PC-3 (cell line): Measurements from ENCODE around the gene B3GNT5. TPM values are rescaled to one million over a fixed set of nuclear protein-coding genes. Genes with fewer than 3 reads are reported as not detected.

Source experiments
- ATAC-seq: fragments of 200-7000 bp; cut with Tn5 transposase; 2 replicates; pipeline ENCODE4 v1.9.1; 2020; ENCODE audit warnings: mild to moderate bottlenecking, moderate library complexity
- BruUV-seq: library from RNA; stranded (reverse); fragments of 400-500 nt; replicated peaks from 2 replicates; lab custom pipeline; 2021; lab: Mats Ljungman, UMichigan
- CTCF ChIA-PET: fragments of 300-600 bp; sonication (Branson Sonifier 250); formaldehyde crosslinking; loops from one replicate; lab custom pipeline; 2022; ENCODE audit warnings: antibody characterized with exemption; lab: Charles Lee
- POLR2A ChIA-PET: fragments of 300-600 bp; sonication (Branson Sonifier 250); formaldehyde crosslinking; loops from one replicate; lab custom pipeline; 2022; ENCODE audit warnings: antibody characterized with exemption; ENCODE audit not compliant: unreplicated experiment; lab: Charles Lee
- DNase-seq: peaks from one replicate; pipeline ENCODE4 v3.0.0-alpha.2; 2015
- H2AFZ ChIP-seq: fragments of 300-600 bp; sonication (generic); 2 replicates; pipeline ENCODE4 v1.6.0; 2016; ENCODE audit warnings: antibody characterized with exemption, low read length
- H3F3A ChIP-seq: fragments of 300-600 bp; sonication (generic); one replicate; pipeline ENCODE4 v1.6.0; 2017; ENCODE audit warnings: antibody characterized with exemption, low read length, control low read depth, mild to moderate bottlenecking; ENCODE audit not compliant: unreplicated experiment
- H3K27ac ChIP-seq: fragments of 300-600 bp; sonication (generic); 2 replicates; pipeline ENCODE4 v1.5.1; 2016; ENCODE audit warnings: mild to moderate bottlenecking, low read length
- H3K27me3 ChIP-seq: fragments of 300-600 bp; sonication (generic); 2 replicates; pipeline ENCODE4 v1.6.1; 2016; ENCODE audit warnings: low read length, mixed read lengths
- H3K36me3 ChIP-seq: fragments of 300-600 bp; sonication (generic); 2 replicates; pipeline ENCODE4 v1.6.1; 2016; ENCODE audit warnings: low read depth, mixed run types, low read length, mixed read lengths
- H3K4me1 ChIP-seq: fragments of 300-600 bp; sonication (generic); 2 replicates; pipeline ENCODE4 v1.5.1; 2016; ENCODE audit warnings: low read length; ENCODE audit not compliant: insufficient read depth
- H3K4me2 ChIP-seq: fragments of 300-600 bp; sonication (generic); 2 replicates; pipeline ENCODE4 v1.6.0; 2016; ENCODE audit warnings: low read length
- H3K4me3 ChIP-seq: fragments of 300-600 bp; sonication (generic); 2 replicates; pipeline ENCODE4 v1.5.1; 2016; ENCODE audit warnings: mild to moderate bottlenecking, low read length, mixed read lengths
- H3K79me2 ChIP-seq: fragments of 300-600 bp; sonication (generic); 2 replicates; pipeline ENCODE4 v1.6.1; 2017; ENCODE audit warnings: low read length, mixed read lengths
- H3K9ac ChIP-seq: fragments of 300-600 bp; sonication (generic); 2 replicates; pipeline ENCODE4 v1.6.0; 2016; ENCODE audit warnings: mild to moderate bottlenecking, low read length
- H3K9me2 ChIP-seq: fragments of 300-600 bp; sonication (generic); replicated peaks from 2 replicates; pipeline ENCODE4 v1.6.1; 2016; ENCODE audit warnings: mixed run types, low read length, mixed read lengths
- H3K9me3 ChIP-seq: fragments of 300-600 bp; sonication (generic); 2 replicates; pipeline ENCODE4 v1.6.1; 2016; ENCODE audit warnings: low read length, mixed read lengths
- H4K20me1 ChIP-seq: fragments of 300-600 bp; sonication (generic); 2 replicates; pipeline ENCODE4 v1.6.1; 2016; ENCODE audit warnings: low read length, mixed read lengths
- CTCF ChIP-seq: fragments of 300-600 bp; sonication (generic); conservative IDR thresholded peaks from 2 replicates; pipeline ENCODE4 v1.5.1; 2017; ENCODE audit warnings: antibody characterized with exemption, low read depth, mild to moderate bottlenecking, low read length
- EZH2 ChIP-seq: fragments of 300-600 bp; sonication (generic); IDR thresholded peaks from one replicate; pipeline ENCODE4 v1.6.1; 2017; ENCODE audit warnings: antibody characterized with exemption, mild to moderate bottlenecking, low read length; ENCODE audit not compliant: unreplicated experiment
- EZH2phosphoT487 ChIP-seq: fragments of 300-600 bp; sonication (generic); IDR thresholded peaks from 2 replicates; pipeline ENCODE4 v1.6.1; 2018; ENCODE audit warnings: mild to moderate bottlenecking, antibody characterized with exemption, low read length, borderline replicate concordance
- intact Hi-C: fragments of 100-400 bp; cut with micrococcal nuclease; formaldehyde crosslinking; loops from 2 replicates; pipeline ENCODE4 v1.9.0; 2023
- total RNA-seq: library from RNA; depleted of rRNA; stranded (reverse); fragments of >200 nt; gene quantifications from 2 replicates; pipeline ENCODE4 v1.2.3, GENCODE V29; 2014

Gene B3GNT5
- total RNA-seq, 1 experiment from 2014 or later, result 22.9 TPM

- no TSS peak for BruUV-seq
- Histone ChIP-seq H3K79me2 (peaks cover 98% of the 10 kb centered on the region), H2AFZ (no peak overlapping the region), H3F3A (peaks cover 3% of the 10 kb centered on the region), H4K20me1 (no peaks in the 10 kb centered on the region), H3K27ac (no peak overlapping the region), H3K27me3 (no peaks in the 10 kb centered on the region), H3K36me3 (peaks cover 31% of the 10 kb centered on the region), H3K4me2 (peak overlapping the region; percentile 11; the same call in 1 of the 2 replicates), H3K9me3 (no peaks in the 10 kb centered on the region), H3K9me2 (no peaks in the 10 kb centered on the region), H3K9ac (no peak overlapping the region), H3K4me1 (peaks cover 73% of the 10 kb centered on the region), H3K4me3 (no peak overlapping the region)
- CTCF ChIA-PET, result no interaction called here
- POLR2A ChIA-PET, result no interaction called here
- TF ChIP-seq EZH2phosphoT487, result no peak
- no peak for TF ChIP-seq CTCF
- no peak for TF ChIP-seq EZH2
- intact Hi-C loops, result no loop called here
- no peak for ATAC-seq
- no peak for DNase-seq
These were observed 15.3 kb downstream of the B3GNT5 start for GRCh38 chr3:183268366-183268765.

- H3K9ac ChIP-seq, result no peak overlapping the region
- H3K27me3 ChIP-seq, result no peaks in the 10 kb centered on the region
- H2AFZ ChIP-seq, result no peak overlapping the region
- H3K79me2 ChIP-seq, result peaks cover 93% of the 10 kb centered on the region
- no peak overlapping the region for H3K4me2 ChIP-seq
- H3F3A ChIP-seq, result peaks cover 5% of the 10 kb centered on the region
- no peaks in the 10 kb centered on the region for H3K9me2 ChIP-seq
- ChIA-PET CTCF (no interaction called here), POLR2A (no interaction called here)
- no peak overlapping the region for H3K4me3 ChIP-seq
- H4K20me1 ChIP-seq, result no peaks in the 10 kb centered on the region
- no peaks in the 10 kb centered on the region for H3K9me3 ChIP-seq
- BruUV-seq, result no TSS peak
- intact Hi-C loops, result no loop called here
- DNase-seq, result no peak
- TF ChIP-seq EZH2 (no peak), CTCF (no peak), EZH2phosphoT487 (no peak)
- peak overlapping the region; percentile 63 for H3K27ac ChIP-seq
- H3K36me3 ChIP-seq, result peaks cover 31% of the 10 kb centered on the region
- ATAC-seq, result no peak
- peaks cover 73% of the 10 kb centered on the region for H3K4me1 ChIP-seq
These were observed 16.3 kb downstream of the B3GNT5 start for GRCh38 chr3:183269345-183269744.

- Histone ChIP-seq H3K27me3 (no peaks in the 10 kb centered on the region), H3K4me3 (no peak overlapping the region), H3K9me3 (no peaks in the 10 kb centered on the region), H3K9me2 (no peaks in the 10 kb centered on the region), H4K20me1 (no peaks in the 10 kb centered on the region), H3K9ac (peak overlapping the region; percentile 3; the same call in 1 of the 2 replicates), H3K36me3 (peaks cover 31% of the 10 kb centered on the region), H3K4me1 (peaks cover 73% of the 10 kb centered on the region), H3K27ac (peak overlapping the region; percentile 63), H3F3A (peaks cover 10% of the 10 kb centered on the region), H3K4me2 (0 out of 2 replicates have a peak overlapping the region, but pooled peaks have one; percentile 3), H3K79me2 (peaks cover 83% of the 10 kb centered on the region), H2AFZ (no peak overlapping the region)
- POLR2A ChIA-PET, result no interaction called here
- BruUV-seq, result TSS peak; percentile 2
- DNase-seq (peak; percentile 67), ATAC-seq (peak; percentile 45)
- no peak for TF ChIP-seq EZH2phosphoT487
- no peak for TF ChIP-seq EZH2
- no peak for TF ChIP-seq CTCF
- intact Hi-C loops, result loop anchor here (5.0 kb wide), 1 partner anchor 148 kb away; no protein-coding TSS in a partner anchor
- CTCF ChIA-PET, result no interaction called here
These were observed 17.3 kb downstream of the B3GNT5 start for GRCh38 chr3:183270344-183270743.
